ENCODE measurements around the gene MEIOB. TPM values are rescaled to one million over a fixed set of nuclear protein-coding genes. Genes with fewer than 3 reads are reported as not detected.

MEIOB gene
- total RNA-seq, 1 donor from 2014 or later, result not detected

DNA sequence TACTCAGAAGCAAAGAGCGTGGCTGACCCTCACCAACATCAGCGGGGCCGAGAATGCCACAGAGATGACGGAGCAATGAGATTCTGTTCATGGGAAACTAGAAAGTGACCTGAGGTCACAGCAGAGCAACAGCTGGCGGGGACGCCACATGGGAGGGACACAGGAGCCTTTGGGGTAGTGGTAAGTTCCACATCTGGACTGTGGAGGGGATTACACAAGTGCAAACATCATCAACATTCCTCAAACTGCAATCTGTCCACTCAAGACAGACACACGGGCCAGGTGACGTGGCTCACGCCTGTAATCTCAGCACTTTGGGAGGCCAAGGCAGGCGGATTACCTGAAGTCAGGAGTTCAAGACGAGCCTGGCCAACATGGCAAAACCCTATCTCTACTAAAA, 56.5 kb downstream of the MEIOB start:
- H3K36me3 Mint-ChIP-seq, result peaks cover 14% of the 10 kb centered on the region
- H3K4me1 Mint-ChIP-seq, result no peaks in the 10 kb centered on the region
- no peak overlapping the region for H3K27ac Mint-ChIP-seq
- H3K9me3 Mint-ChIP-seq, result no peaks in the 10 kb centered on the region
- TF ChIP-seq, protein P1, sequence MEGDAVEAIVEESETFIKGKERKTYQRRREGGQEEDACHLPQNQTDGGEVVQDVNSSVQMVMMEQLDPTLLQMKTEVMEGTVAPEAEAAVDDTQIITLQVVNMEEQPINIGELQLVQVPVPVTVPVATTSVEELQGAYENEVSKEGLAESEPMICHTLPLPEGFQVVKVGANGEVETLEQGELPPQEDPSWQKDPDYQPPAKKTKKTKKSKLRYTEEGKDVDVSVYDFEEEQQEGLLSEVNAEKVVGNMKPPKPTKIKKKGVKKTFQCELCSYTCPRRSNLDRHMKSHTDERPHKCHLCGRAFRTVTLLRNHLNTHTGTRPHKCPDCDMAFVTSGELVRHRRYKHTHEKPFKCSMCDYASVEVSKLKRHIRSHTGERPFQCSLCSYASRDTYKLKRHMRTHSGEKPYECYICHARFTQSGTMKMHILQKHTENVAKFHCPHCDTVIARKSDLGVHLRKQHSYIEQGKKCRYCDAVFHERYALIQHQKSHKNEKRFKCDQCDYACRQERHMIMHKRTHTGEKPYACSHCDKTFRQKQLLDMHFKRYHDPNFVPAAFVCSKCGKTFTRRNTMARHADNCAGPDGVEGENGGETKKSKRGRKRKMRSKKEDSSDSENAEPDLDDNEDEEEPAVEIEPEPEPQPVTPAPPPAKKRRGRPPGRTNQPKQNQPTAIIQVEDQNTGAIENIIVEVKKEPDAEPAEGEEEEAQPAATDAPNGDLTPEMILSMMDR (IDR thresholded peaks at IDR 0.05; ENCODE audit: unreplicated experiment), result no peak
- DNase-seq (ENCODE audit: low spot score in 2 of 2, unreplicated experiment in 2 of 2), result no peak
- H3K27me3 Mint-ChIP-seq (ENCODE audit: low read depth), result no peaks in the 10 kb centered on the region
- H3K4me3 Mint-ChIP-seq, result no peak overlapping the region

DNA sequence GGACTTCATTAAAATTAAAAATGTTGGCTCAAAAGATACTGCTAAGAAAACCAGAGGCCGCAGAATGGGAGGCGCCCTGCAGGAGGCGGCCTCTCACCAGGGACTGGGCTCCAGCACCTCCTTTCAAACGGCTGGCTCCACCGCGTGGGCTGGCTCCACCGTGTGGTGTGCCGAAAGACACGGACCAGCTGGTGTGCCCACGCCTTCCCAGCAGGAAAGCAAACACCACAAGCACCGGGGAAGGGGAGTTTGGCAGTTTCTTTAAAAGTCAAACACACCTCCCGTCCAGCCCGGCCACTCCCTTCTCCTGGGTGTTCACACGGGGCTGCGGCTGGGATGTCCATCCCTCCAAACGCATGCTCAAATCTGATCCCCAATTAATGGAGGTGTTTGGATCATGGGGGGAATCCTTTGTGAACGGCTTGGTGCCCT, 59.2 kb downstream of the MEIOB start:
- H3K27ac Mint-ChIP-seq, result no peak overlapping the region

DNA sequence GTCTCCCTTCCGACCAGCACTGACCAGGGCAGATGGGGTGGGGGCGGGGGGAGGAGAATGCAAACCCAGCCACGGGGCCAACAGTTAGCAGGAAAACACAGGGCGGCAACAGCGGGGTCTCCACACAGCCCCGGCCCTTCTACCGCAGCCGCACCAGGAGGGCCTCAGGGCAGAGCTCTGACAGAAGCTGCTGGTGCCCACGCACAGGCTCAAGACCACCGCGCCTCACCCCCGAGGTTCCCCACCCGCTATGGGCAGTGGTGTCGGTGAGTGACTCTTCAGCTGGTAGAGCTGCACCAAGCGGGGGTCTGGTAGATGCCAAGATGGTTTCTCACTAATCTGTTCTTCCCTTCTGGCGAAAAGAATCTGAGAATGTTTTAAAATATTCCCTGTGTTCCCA, 61.4 kb downstream of the MEIOB start:
- H3K27me3 Mint-ChIP-seq (ENCODE audit: low read depth), result no peaks in the 10 kb centered on the region
- TF ChIP-seq, protein P1 (IDR thresholded peaks at IDR 0.05; ENCODE audit: unreplicated experiment), result no peak
- peaks cover 33% of the 10 kb centered on the region for H3K36me3 Mint-ChIP-seq
- no peak for DNase-seq (ENCODE audit: low spot score in 2 of 2, unreplicated experiment in 2 of 2)
- H3K4me3 Mint-ChIP-seq, result no peak overlapping the region
- no peaks in the 10 kb centered on the region for H3K4me1 Mint-ChIP-seq
- H3K27ac Mint-ChIP-seq, result no peak overlapping the region
- peaks cover 4% of the 10 kb centered on the region for H3K9me3 Mint-ChIP-seq

More for the DNA sequence above, 59.2 kb downstream of the MEIOB start:
- Mint-ChIP-seq H3K27me3 (ENCODE audit: low read depth) (no peaks in the 10 kb centered on the region), H3K9me3 (no peaks in the 10 kb centered on the region), H3K4me1 (no peaks in the 10 kb centered on the region), H3K4me3 (no peak overlapping the region), H3K36me3 (peaks cover 18% of the 10 kb centered on the region)
- DNase-seq (ENCODE audit: low spot score in 2 of 2, unreplicated experiment in 2 of 2), result no peak
- TF ChIP-seq, protein P1 (IDR thresholded peaks at IDR 0.05; ENCODE audit: unreplicated experiment), result no peak

DNA sequence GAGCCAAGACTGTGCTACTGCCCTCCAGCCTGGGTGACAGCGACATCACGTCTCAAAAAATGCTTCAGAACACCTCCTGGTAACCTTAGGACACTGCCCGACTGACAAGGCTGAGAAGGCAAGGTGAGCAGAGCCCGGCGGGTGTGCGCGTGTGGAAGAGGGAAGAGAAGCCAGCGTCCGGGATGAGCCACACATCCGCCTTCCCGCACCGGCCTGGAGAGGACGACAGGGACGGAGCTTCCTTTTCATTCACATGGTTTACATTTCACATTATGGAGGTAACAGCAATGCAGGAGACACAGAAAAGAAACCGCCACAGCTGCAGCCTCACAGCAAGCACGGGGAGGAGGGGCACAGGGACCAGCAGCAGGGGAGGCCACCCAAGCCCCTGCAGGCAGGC, 61.9 kb downstream of the MEIOB start:
- Mint-ChIP-seq H3K27ac (peak overlapping the region; percentile 50), H3K4me3 (no peak overlapping the region), H3K4me1 (no peaks in the 10 kb centered on the region), H3K27me3 (ENCODE audit: low read depth) (no peaks in the 10 kb centered on the region), H3K36me3 (peaks cover 30% of the 10 kb centered on the region), H3K9me3 (peaks cover 4% of the 10 kb centered on the region)
- TF ChIP-seq, protein P1 (IDR thresholded peaks at IDR 0.05; ENCODE audit: unreplicated experiment), result no peak
- no peak for DNase-seq (ENCODE audit: low spot score in 2 of 2, unreplicated experiment in 2 of 2)

DNA sequence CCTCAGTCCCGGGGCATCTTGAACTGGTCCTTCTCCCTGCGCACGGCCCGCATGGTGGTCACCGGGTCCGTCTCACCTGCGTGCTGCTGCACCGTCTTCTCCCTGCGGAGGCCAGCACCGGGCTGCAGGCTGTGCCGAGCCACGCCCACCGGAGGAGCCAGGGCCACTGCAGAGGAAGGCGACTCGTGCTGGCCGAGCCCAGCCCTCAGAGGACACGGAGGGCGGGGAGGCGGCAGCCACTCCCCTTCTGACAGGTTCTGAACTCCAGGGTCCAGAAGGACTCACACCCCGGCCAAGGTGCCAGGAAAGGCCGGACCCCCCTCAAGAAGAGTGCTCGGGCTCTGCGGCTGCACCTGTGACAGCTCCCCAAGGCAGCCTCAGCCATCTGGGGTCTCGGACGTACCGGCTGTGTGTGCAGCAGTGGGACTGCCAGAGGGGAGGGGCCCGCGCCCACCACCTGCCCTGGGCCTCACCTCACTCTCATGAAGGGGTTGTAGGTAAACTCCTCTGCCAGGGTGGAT, 62.6 kb downstream of the MEIOB start:
- H3K36me3 Mint-ChIP-seq, result peaks cover 28% of the 10 kb centered on the region
- no peak for DNase-seq (ENCODE audit: low spot score in 2 of 2, unreplicated experiment in 2 of 2)

More for the DNA sequence above, 62.6 kb downstream of the MEIOB start:
- H3K27me3 Mint-ChIP-seq (ENCODE audit: low read depth), result no peaks in the 10 kb centered on the region
- no peaks in the 10 kb centered on the region for H3K4me1 Mint-ChIP-seq
- H3K4me3 Mint-ChIP-seq, result no peak overlapping the region
- H3K9me3 Mint-ChIP-seq, result peaks cover 4% of the 10 kb centered on the region
- H3K27ac Mint-ChIP-seq, result no peak overlapping the region
- TF ChIP-seq, protein P1 (IDR thresholded peaks at IDR 0.05; ENCODE audit: unreplicated experiment), result no peak

Data from mesothelial cell of epicardium (in vitro differentiated cells).